ENCODE results near the gene CACNG7.

The CACNG7 gene

GRCh38 chr19:53983457-53984289, 74.6 kb downstream of the CACNG7 start:
- no peak for DNase-seq

GRCh38 chr19:53985863-53986262, 76.8 kb downstream of the CACNG7 start:
- no peak for DNase-seq

GRCh38 chr19:53988981-53989380, 79.9 kb downstream of the CACNG7 start:
- no peak for DNase-seq

GRCh38 chr19:53989600-53990533, 80.8 kb downstream of the CACNG7 start:
- DNase-seq, result no peak

GRCh38 chr19:53991224-53992113, 82.4 kb downstream of the CACNG7 start, which contains the start of gene CACNG6:
CACNG6 (plus strand) TSS chr19:53991637; CDS start chr19:53992878, 1,241 bp downstream.
- no peak for DNase-seq

- DNase-seq, result no peak
These were observed 83.1 kb downstream of the CACNG7 start for GRCh38 chr19:53992211-53992610.

GRCh38 chr19:53992815-53993214, 83.7 kb downstream of the CACNG7 start:
- DNase-seq, result no peak

GRCh38 chr19:53993448-53993847, 84.4 kb downstream of the CACNG7 start:
- DNase-seq, result no peak
